Stimulated activated naive CD8-positive, alpha-beta T cell treated with anti-CD3 and anti-CD28 coated beads, Interleukin-15, amount 100 ng/mL, for 72 hours (primary cell): ENCODE data around the gene GNRH2.
A peak's percentile ranks its signal among the peaks of the same experiment; 100 is the strongest.
"Not testable (repeated sequence)": the region's sequence is repeated elsewhere in the genome, so short reads cannot be mapped to it uniquely, and the experiment has no call there.

Experiments
- ATAC-seq: fragments of 150-1000 bp; cut with Tn5 transposase; 2 replicates; pipeline ENCODE4 v1.10.0; 2021; ENCODE audit warnings: mild to moderate bottlenecking, moderate library complexity
- DNase-seq, 2 donors: peaks; one replicate each; pipeline ENCODE4 v3.0.0; 2021 to 2022
- H3K27ac Mint-ChIP-seq, 2 donors: one replicate each; pipeline ENCODE4 v1.8.0; 2022; ENCODE audit warnings: mild to moderate bottlenecking in 2 of 2, mixed read lengths in 2 of 2, moderate library complexity in 2 of 2
- H3K27me3 Mint-ChIP-seq: one replicate; pipeline ENCODE4 v1.8.0; 2022; ENCODE audit warnings: mixed read lengths
- H3K4me1 Mint-ChIP-seq: one replicate; pipeline ENCODE4 v1.8.0; 2022; ENCODE audit warnings: mild to moderate bottlenecking, mixed read lengths
- H3K4me3 Mint-ChIP-seq, 2 donors: one replicate each; pipeline ENCODE4 v1.8.0; 2022; ENCODE audit warnings: mild to moderate bottlenecking in 2 of 2, mixed read lengths in 2 of 2, moderate library complexity in 1 of 2
- H3K9me3 Mint-ChIP-seq, 2 donors: one replicate each; pipeline ENCODE4 v1.8.0; 2022; ENCODE audit warnings: mixed read lengths in 2 of 2

The GNRH2 gene

GRCh38 chr20:3043322-3043721, at the start of gene GNRH2:
TSS of gene GNRH2 (plus strand) at chr20:3043622. CDS start at chr20:3044415, 793 bp downstream.
- no peak for ATAC-seq
- no peak for DNase-seq
- Mint-ChIP-seq H3K27ac (peak within 1 kb of the TSS in 1 of 2 donors; percentile 59), H3K4me3 (peak within 1 kb of the TSS in 1 of 2 donors; percentile 36), H3K9me3 (no peaks in the 10 kb centered on the region), H3K27me3 (no peaks in the 10 kb centered on the region), H3K4me1 (peaks cover 29% of the 10 kb centered on the region)

- DNase-seq = no peak
- Mint-ChIP-seq H3K4me3 (no peak overlapping the region), H3K9me3 (no peaks in the 10 kb centered on the region), H3K27me3 (no peaks in the 10 kb centered on the region), H3K27ac (no peak overlapping the region), H3K4me1 (peaks cover 6% of the 10 kb centered on the region)
- no peak for ATAC-seq
Measured at GRCh38 chr20:2995796-2996195, 47.6 kb upstream of the GNRH2 start.

GRCh38 chr20:2998728-2999127, 44.7 kb upstream of the GNRH2 start:
- no peak for ATAC-seq
- Mint-ChIP-seq H3K4me3 (no peak overlapping the region), H3K27ac (no peak overlapping the region), H3K9me3 (no peaks in the 10 kb centered on the region), H3K4me1 (no peaks in the 10 kb centered on the region), H3K27me3 (no peaks in the 10 kb centered on the region)
- DNase-seq = no peak

GRCh38 chr20:3000852-3001523, 42.4 kb upstream of the GNRH2 start:
- H3K4me1 Mint-ChIP-seq = no peaks in the 10 kb centered on the region
- no peaks in the 10 kb centered on the region for H3K27me3 Mint-ChIP-seq
- peak; percentile 50 for ATAC-seq
- H3K9me3 Mint-ChIP-seq = no peaks in the 10 kb centered on the region
- peak overlapping the region in 1 of 2 donors; percentile 1 for H3K27ac Mint-ChIP-seq
- no peak overlapping the region for H3K4me3 Mint-ChIP-seq
- DNase-seq = no peak

GRCh38 chr20:3003416-3003815, 40.0 kb upstream of the GNRH2 start:
- H3K27me3 Mint-ChIP-seq = no peaks in the 10 kb centered on the region
- H3K4me3 Mint-ChIP-seq = no peak overlapping the region
- no peaks in the 10 kb centered on the region for H3K4me1 Mint-ChIP-seq
- ATAC-seq (no peak), DNase-seq (no peak)
- H3K9me3 Mint-ChIP-seq = no peaks in the 10 kb centered on the region
- H3K27ac Mint-ChIP-seq = no peak overlapping the region

GRCh38 chr20:3010985-3011723, 32.3 kb upstream of the GNRH2 start:
- DNase-seq (no peak), ATAC-seq (peak; percentile 86)
- peak overlapping the region in 1 of 2 donors; percentile 35 for H3K27ac Mint-ChIP-seq
- H3K9me3 Mint-ChIP-seq = no peaks in the 10 kb centered on the region
- H3K4me3 Mint-ChIP-seq = no peak overlapping the region
- no peaks in the 10 kb centered on the region for H3K27me3 Mint-ChIP-seq
- peaks cover 29% of the 10 kb centered on the region for H3K4me1 Mint-ChIP-seq

- no peak overlapping the region for H3K27ac Mint-ChIP-seq
- H3K27me3 Mint-ChIP-seq = no peaks in the 10 kb centered on the region
- ATAC-seq (peak; percentile 86), DNase-seq (no peak)
- no peak overlapping the region for H3K4me3 Mint-ChIP-seq
- H3K4me1 Mint-ChIP-seq = peaks cover 29% of the 10 kb centered on the region
- H3K9me3 Mint-ChIP-seq = no peaks in the 10 kb centered on the region
Measured at GRCh38 chr20:3011752-3012151, 31.7 kb upstream of the GNRH2 start.

GRCh38 chr20:3013771-3014170, 29.7 kb upstream of the GNRH2 start:
- no peak overlapping the region for H3K4me3 Mint-ChIP-seq
- no peaks in the 10 kb centered on the region for H3K27me3 Mint-ChIP-seq

GRCh38 chr20:3014179-3014578, 29.2 kb upstream of the GNRH2 start:
- Mint-ChIP-seq H3K27ac (no peak overlapping the region), H3K4me1 (peaks cover 29% of the 10 kb centered on the region), H3K27me3 (no peaks in the 10 kb centered on the region), H3K9me3 (no peaks in the 10 kb centered on the region), H3K4me3 (no peak overlapping the region)
- ATAC-seq (no peak), DNase-seq (no peak)

More at GRCh38 chr20:3013771-3014170, 29.7 kb upstream of the GNRH2 start:
- Mint-ChIP-seq H3K27ac (no peak overlapping the region), H3K9me3 (no peaks in the 10 kb centered on the region), H3K4me1 (peaks cover 29% of the 10 kb centered on the region)
- DNase-seq (no peak), ATAC-seq (no peak)

- peak; percentile 58 for ATAC-seq
Measured at GRCh38 chr20:3014662-3015061, 28.8 kb upstream of the GNRH2 start.

GRCh38 chr20:3015302-3015701, 28.1 kb upstream of the GNRH2 start:
- ATAC-seq, H3K9me3 Mint-ChIP-seq, H3K4me3 Mint-ChIP-seq, DNase-seq, H3K27me3 Mint-ChIP-seq: not testable (repeated sequence)
- Mint-ChIP-seq H3K4me1 (peaks cover 29% of the 10 kb centered on the region), H3K27ac (peak overlapping the region in 1 of 2 donors; percentile 12)

More at GRCh38 chr20:3014662-3015061, 28.8 kb upstream of the GNRH2 start:
- no peaks in the 10 kb centered on the region for H3K9me3 Mint-ChIP-seq
- peaks cover 29% of the 10 kb centered on the region for H3K4me1 Mint-ChIP-seq
- peak overlapping the region; percentile 11 to 84 for H3K27ac Mint-ChIP-seq
- no peak overlapping the region for H3K4me3 Mint-ChIP-seq
- no peaks in the 10 kb centered on the region for H3K27me3 Mint-ChIP-seq
- DNase-seq = no peak

- ATAC-seq = no peak
- DNase-seq = no peak
- H3K4me3 Mint-ChIP-seq = no peak overlapping the region
- no peaks in the 10 kb centered on the region for H3K4me1 Mint-ChIP-seq
- no peaks in the 10 kb centered on the region for H3K27me3 Mint-ChIP-seq
- H3K27ac Mint-ChIP-seq = peak overlapping the region in 1 of 2 donors; percentile 13
- H3K9me3 Mint-ChIP-seq = no peaks in the 10 kb centered on the region
Measured at GRCh38 chr20:3021327-3021726, 22.1 kb upstream of the GNRH2 start.

GRCh38 chr20:3021777-3022176, 21.6 kb upstream of the GNRH2 start:
- no peaks in the 10 kb centered on the region for H3K9me3 Mint-ChIP-seq
- H3K27ac Mint-ChIP-seq = peak overlapping the region in 1 of 2 donors; percentile 37
- H3K27me3 Mint-ChIP-seq = no peaks in the 10 kb centered on the region
- H3K4me1 Mint-ChIP-seq = no peaks in the 10 kb centered on the region
- DNase-seq = no peak
- no peak overlapping the region for H3K4me3 Mint-ChIP-seq
- ATAC-seq = no peak

GRCh38 chr20:3022559-3023490, 20.6 kb upstream of the GNRH2 start:
- DNase-seq, ATAC-seq, H3K27ac Mint-ChIP-seq, H3K27me3 Mint-ChIP-seq, H3K9me3 Mint-ChIP-seq, H3K4me1 Mint-ChIP-seq, H3K4me3 Mint-ChIP-seq: not testable (repeated sequence)

GRCh38 chr20:3027987-3028386, 15.4 kb upstream of the GNRH2 start:
- DNase-seq (no peak), ATAC-seq (no peak)
- no peaks in the 10 kb centered on the region for H3K9me3 Mint-ChIP-seq
- no peak overlapping the region for H3K4me3 Mint-ChIP-seq
- no peaks in the 10 kb centered on the region for H3K27me3 Mint-ChIP-seq
- H3K4me1 Mint-ChIP-seq = no peaks in the 10 kb centered on the region
- no peak overlapping the region for H3K27ac Mint-ChIP-seq
